HL-60 (cell line): ENCODE results near the gene DUSP6.

Experiments used
- DNase-seq, 2 experiments: peaks; one replicate each; pipeline ENCODE4 v3.0.0-alpha.2; 2010 to 2020; ENCODE audit warnings: low read depth in 1 of 2, low spot score in 1 of 2
- H3K27ac ChIP-seq: fragments of 250-450 bp; sonication (Bioruptor Pico); replicated peaks from 2 replicates; pipeline ENCODE4 v1.5.1; 2020; ENCODE audit warnings: mild to moderate bottlenecking, moderate library complexity
- H3K27me3 ChIP-seq: fragments of 250-450 bp; sonication (Bioruptor Pico); 2 replicates; pipeline ENCODE4 v1.5.1; 2021; ENCODE audit warnings: mild to moderate bottlenecking, moderate library complexity; ENCODE audit not compliant: insufficient read depth, poor library complexity, severe bottlenecking
- H3K4me3 ChIP-seq: replicated peaks from 2 replicates; pipeline ENCODE4 v1.5.1; 2011; ENCODE audit warnings: mild to moderate bottlenecking, control low read depth, low read length; ENCODE audit not compliant: insufficient read depth
- CTCF ChIP-seq: IDR thresholded peaks from one replicate; pipeline ENCODE4 v1.5.1; 2011; ENCODE audit warnings: low read length, control low read depth, inconsistent platforms; ENCODE audit not compliant: insufficient read depth
- GABPA ChIP-seq: IDR thresholded peaks from 2 replicates; pipeline ENCODE4 v1.6.1; 2012; ENCODE audit warnings: low read depth
- POLR2AphosphoS5 ChIP-seq: IDR thresholded peaks from 2 replicates; pipeline ENCODE4 v1.6.1; 2012; ENCODE audit warnings: low read depth
- REST ChIP-seq: IDR thresholded peaks from 2 replicates; pipeline ENCODE4 v1.6.1; 2012; ENCODE audit warnings: low read depth; ENCODE audit not compliant: insufficient replicate concordance
- SPI1 ChIP-seq: IDR thresholded peaks from 2 replicates; pipeline ENCODE4 v1.6.1; 2012; ENCODE audit warnings: low read depth, mild to moderate bottlenecking, borderline replicate concordance

Gene DUSP6

GRCh38 chr12:89395712-89396111, 43.4 kb upstream of the DUSP6 start:
- Histone ChIP-seq H3K27me3 (no peaks in the 10 kb centered on the region), H3K27ac (no peak overlapping the region), H3K4me3 (no peak overlapping the region)
- TF ChIP-seq GABPA (no peak), SPI1 (no peak), CTCF (no peak), POLR2AphosphoS5 (no peak), REST (no peak)
- DNase-seq = no peak

- peak overlapping the region; percentile 67 for H3K27ac ChIP-seq
Observed at GRCh38 chr12:89393551-89394121, 41.3 kb upstream of the DUSP6 start.

GRCh38 chr12:89392391-89392790, 40.1 kb upstream of the DUSP6 start:
- H3K27ac ChIP-seq = peak overlapping the region; percentile 67
- no peak for TF ChIP-seq CTCF
- TF ChIP-seq REST = no peak
- TF ChIP-seq SPI1 = no peak
- TF ChIP-seq POLR2AphosphoS5 = no peak
- no peak for TF ChIP-seq GABPA
- no peak overlapping the region for H3K4me3 ChIP-seq
- H3K27me3 ChIP-seq = no peaks in the 10 kb centered on the region
- peak in 1 of 2 experiments; percentile 81 for DNase-seq

More at GRCh38 chr12:89393551-89394121, 41.3 kb upstream of the DUSP6 start:
- no peaks in the 10 kb centered on the region for H3K27me3 ChIP-seq
- H3K4me3 ChIP-seq = no peak overlapping the region
- peak in 1 of 2 experiments; percentile 29 for DNase-seq
- TF ChIP-seq POLR2AphosphoS5 = no peak
- TF ChIP-seq SPI1 = peak; percentile 1; the same call in 1 of the 2 replicates

- peak overlapping the region; percentile 67 for H3K27ac ChIP-seq
- no peak for TF ChIP-seq CTCF
- TF ChIP-seq POLR2AphosphoS5 = no peak
- TF ChIP-seq REST = no peak
- no peak for TF ChIP-seq SPI1
- no peak for TF ChIP-seq GABPA
Observed at GRCh38 chr12:89391726-89392336, 39.5 kb upstream of the DUSP6 start.

More at GRCh38 chr12:89391726-89392336, 39.5 kb upstream of the DUSP6 start:
- Histone ChIP-seq H3K4me3 (no peak overlapping the region), H3K27me3 (no peaks in the 10 kb centered on the region)
- no peak for DNase-seq
